HG02885 (cell line): ENCODE results near the gene MFSD1.

ENCODE experiments used
- ATAC-seq: cut with Tn5 transposase; IDR thresholded peaks from one replicate; pipeline ENCODE4 v1.9.1; 2021; ENCODE audit warnings: mild to moderate bottlenecking; ENCODE audit not compliant: unreplicated experiment, poor library complexity

The MFSD1 gene

GRCh38 chr3:158801696-158802408, at the start of gene MFSD1:
Gene MFSD1 (plus strand): TSS chr3:158802054. CDS start chr3:158802153, 99 bp downstream.
- ATAC-seq = peak; percentile 98

GRCh38 chr3:158753854-158754253, 48.0 kb upstream of the MFSD1 start:
- no peak for ATAC-seq

- no peak for ATAC-seq
These were observed 46.4 kb upstream of the MFSD1 start for GRCh38 chr3:158755421-158755820.

GRCh38 chr3:158761350-158761749, 40.5 kb upstream of the MFSD1 start:
- no peak for ATAC-seq

- no peak for ATAC-seq
These were observed 39.2 kb upstream of the MFSD1 start for GRCh38 chr3:158762701-158763100.

GRCh38 chr3:158763421-158763820, 38.4 kb upstream of the MFSD1 start:
- ATAC-seq = no peak

GRCh38 chr3:158765518-158766205, 36.2 kb upstream of the MFSD1 start:
- ATAC-seq = no peak

- ATAC-seq = no peak
These were observed 35.5 kb upstream of the MFSD1 start for GRCh38 chr3:158766364-158766763.

- no peak for ATAC-seq
These were observed 33.5 kb upstream of the MFSD1 start for GRCh38 chr3:158768361-158768787.

GRCh38 chr3:158768881-158769543, 32.8 kb upstream of the MFSD1 start:
- ATAC-seq = no peak

GRCh38 chr3:158769549-158769948, 32.3 kb upstream of the MFSD1 start:
- ATAC-seq = no peak

GRCh38 chr3:158769952-158770740, 31.7 kb upstream of the MFSD1 start:
- no peak for ATAC-seq

- no peak for ATAC-seq
These were observed 31.0 kb upstream of the MFSD1 start for GRCh38 chr3:158770741-158771350.

GRCh38 chr3:158771577-158771976, 30.3 kb upstream of the MFSD1 start:
- ATAC-seq = no peak

GRCh38 chr3:158771982-158772381, 29.9 kb upstream of the MFSD1 start:
- no peak for ATAC-seq

- no peak for ATAC-seq
These were observed 28.7 kb upstream of the MFSD1 start for GRCh38 chr3:158773166-158773565.

- no peak for ATAC-seq
These were observed 27.7 kb upstream of the MFSD1 start for GRCh38 chr3:158773845-158774830.

GRCh38 chr3:158774965-158775364, 26.9 kb upstream of the MFSD1 start:
- ATAC-seq = no peak
